Osteoblast (primary cell): Measurements from ENCODE around the gene CLEC16A. TPM values are rescaled to one million over a fixed set of nuclear protein-coding genes. Genes with fewer than 3 reads are reported as not detected.

Experiments
- DNase-seq: peaks from one replicate; pipeline ENCODE4 v3.0.0; 2011; ENCODE audit warnings: low spot score, mixed read lengths; ENCODE audit not compliant: insufficient read length; ENCODE audit errors: missing footprints
- H2AFZ ChIP-seq: 2 replicates; pipeline ENCODE4 v1.6.0; 2011; ENCODE audit warnings: mild to moderate bottlenecking, low read length
- H3K27ac ChIP-seq: 2 replicates; pipeline ENCODE4 v1.5.1; 2011; ENCODE audit warnings: mild to moderate bottlenecking, low read depth, low read length, moderate library complexity
- H3K27me3 ChIP-seq: 2 replicates; pipeline ENCODE4 v1.6.0; 2012; ENCODE audit warnings: mild to moderate bottlenecking, control low read depth, inconsistent platforms, low read length, moderate library complexity; ENCODE audit not compliant: insufficient read depth
- H3K36me3 ChIP-seq: 2 replicates; pipeline ENCODE4 v1.5.1; 2011; ENCODE audit warnings: mild to moderate bottlenecking, low read length, control low read depth, moderate library complexity; ENCODE audit not compliant: insufficient read depth
- H3K4me1 ChIP-seq: 2 replicates; pipeline ENCODE4 v1.5.1; 2011; ENCODE audit warnings: mild to moderate bottlenecking, low read length, control low read depth, moderate library complexity; ENCODE audit not compliant: insufficient read depth
- H3K4me2 ChIP-seq: 2 replicates; pipeline ENCODE4 v1.6.0; 2011; ENCODE audit warnings: mild to moderate bottlenecking, low read length; ENCODE audit not compliant: insufficient read depth
- H3K4me3 ChIP-seq: fragments of 200-600 bp; sonication (generic); 3 replicates; pipeline ENCODE4 v1.5.1; 2012; ENCODE audit warnings: mild to moderate bottlenecking, low read length, inconsistent platforms; ENCODE audit not compliant: insufficient read depth
- H3K79me2 ChIP-seq: 2 replicates; pipeline ENCODE4 v1.6.0; 2012; ENCODE audit warnings: mild to moderate bottlenecking, low read length, control low read depth, inconsistent platforms; ENCODE audit not compliant: insufficient read depth
- H3K9me3 ChIP-seq: 2 replicates; pipeline ENCODE4 v1.5.1; 2011; ENCODE audit warnings: low read depth, low read length, control low read depth
- H4K20me1 ChIP-seq: 2 replicates; pipeline ENCODE4 v1.6.0; 2012; ENCODE audit warnings: mild to moderate bottlenecking, low read length, control low read depth; ENCODE audit not compliant: insufficient read depth
- CTCF ChIP-seq: IDR thresholded peaks from 2 replicates; pipeline ENCODE4 v1.5.1; 2011; ENCODE audit warnings: mild to moderate bottlenecking, low read depth, low read length, moderate library complexity; ENCODE audit errors: extremely low read depth
- total RNA-seq: library from RNA; depleted of rRNA; stranded (reverse); fragments of >200 nt; gene quantifications from 2 replicates; pipeline ENCODE4 v1.2.3, GENCODE V29; 2012

Gene CLEC16A
- total RNA-seq, 1 donor = 25.7 TPM

DNA sequence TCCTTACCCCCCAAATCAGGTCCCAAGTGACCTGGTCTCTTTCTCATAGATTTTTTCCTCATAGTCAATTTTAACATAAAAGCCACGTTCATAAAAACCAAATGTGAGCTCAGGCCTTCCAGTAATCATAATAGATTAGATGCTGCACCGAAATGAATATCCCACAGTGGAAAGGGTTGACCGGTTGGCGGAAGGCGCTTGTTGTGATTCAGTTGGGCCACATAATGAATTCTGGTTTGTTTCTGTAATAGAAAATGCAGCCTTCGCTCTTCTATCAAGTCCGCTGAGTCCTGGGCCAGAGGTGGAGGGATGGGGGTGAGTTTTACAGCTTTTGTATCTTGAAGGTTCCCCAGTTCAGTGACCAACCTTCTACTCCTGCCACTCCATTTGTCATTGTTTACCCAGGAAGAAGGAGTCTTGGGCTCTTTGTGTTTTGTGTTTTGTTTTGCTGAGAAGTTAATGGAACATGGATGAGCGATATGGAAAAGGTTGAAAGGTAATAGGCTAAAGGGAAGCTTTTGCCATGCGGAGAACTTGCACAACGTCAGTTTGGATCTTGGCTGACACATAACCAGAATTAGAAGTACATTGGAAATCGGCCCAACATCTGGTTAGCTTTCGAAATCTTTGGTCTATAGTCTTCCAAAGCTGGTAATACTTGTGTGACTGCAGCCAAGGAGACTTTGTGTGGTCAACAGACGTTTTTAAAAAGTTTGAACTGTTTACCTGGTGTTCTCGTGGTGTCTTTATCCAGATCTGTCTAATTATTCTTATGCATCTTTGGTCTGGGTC is 89.5 kb downstream of the CLEC16A start:
- Histone ChIP-seq H3K79me2 (no peaks in the 10 kb centered on the region), H3K27ac (no peak overlapping the region), H2AFZ (no peak overlapping the region), H4K20me1 (no peaks in the 10 kb centered on the region), H3K9me3 (no peaks in the 10 kb centered on the region), H3K4me2 (no peak overlapping the region), H3K36me3 (no peaks in the 10 kb centered on the region), H3K4me3 (no peak overlapping the region), H3K4me1 (peaks cover 14% of the 10 kb centered on the region), H3K27me3 (no peaks in the 10 kb centered on the region)
- no peak for DNase-seq
- no peak for TF ChIP-seq CTCF

- no peaks in the 10 kb centered on the region for H3K27me3 ChIP-seq
- no peaks in the 10 kb centered on the region for H4K20me1 ChIP-seq
- TF ChIP-seq CTCF = no peak
- no peaks in the 10 kb centered on the region for H3K9me3 ChIP-seq
- peaks cover under 1% of the 10 kb centered on the region for H3K36me3 ChIP-seq
- H3K4me2 ChIP-seq = no peak overlapping the region
- DNase-seq = no peak
- no peaks in the 10 kb centered on the region for H3K79me2 ChIP-seq
- no peak overlapping the region for H3K27ac ChIP-seq
- peaks cover 14% of the 10 kb centered on the region for H3K4me1 ChIP-seq
- no peak overlapping the region for H2AFZ ChIP-seq
- no peak overlapping the region for H3K4me3 ChIP-seq
Observed at GRCh38 chr16:11034481-11034931, 90.1 kb downstream of the CLEC16A start.

GRCh38 chr16:11035096-11035495 is 90.7 kb downstream of the CLEC16A start:
- H3K4me2 ChIP-seq = no peak overlapping the region
- peaks cover 14% of the 10 kb centered on the region for H3K4me1 ChIP-seq
- no peak overlapping the region for H3K4me3 ChIP-seq
- no peaks in the 10 kb centered on the region for H4K20me1 ChIP-seq
- no peak for DNase-seq
- no peak for TF ChIP-seq CTCF
- H3K36me3 ChIP-seq = peaks cover 4% of the 10 kb centered on the region
- no peak overlapping the region for H2AFZ ChIP-seq
- no peak overlapping the region for H3K27ac ChIP-seq
- no peaks in the 10 kb centered on the region for H3K9me3 ChIP-seq
- no peaks in the 10 kb centered on the region for H3K27me3 ChIP-seq
- no peaks in the 10 kb centered on the region for H3K79me2 ChIP-seq

DNA sequence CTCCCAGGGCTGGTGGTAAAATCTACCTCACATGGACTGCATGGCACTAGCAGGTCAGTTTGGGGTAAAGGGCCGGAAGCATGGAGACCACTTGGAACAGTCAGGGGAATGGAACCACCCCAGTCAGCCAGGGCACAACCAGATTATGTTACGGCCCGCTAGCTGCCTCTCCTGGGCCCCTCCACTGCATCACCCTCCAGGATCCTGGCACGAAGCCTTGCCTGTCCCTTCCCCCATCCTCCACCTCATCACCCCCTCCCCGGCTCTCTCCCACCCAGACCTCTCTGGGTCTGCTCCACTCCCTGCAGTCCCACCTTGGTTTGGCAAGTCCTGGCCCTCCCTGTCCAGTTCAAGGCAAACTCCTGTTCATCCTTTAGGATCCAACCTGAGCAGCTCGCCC is 91.7 kb downstream of the CLEC16A start:
- peaks cover 14% of the 10 kb centered on the region for H3K4me1 ChIP-seq
- H3K27me3 ChIP-seq = no peaks in the 10 kb centered on the region
- H3K27ac ChIP-seq = no peak overlapping the region
- DNase-seq = no peak
- H2AFZ ChIP-seq = no peak overlapping the region
- TF ChIP-seq CTCF = no peak
- peaks cover 9% of the 10 kb centered on the region for H3K36me3 ChIP-seq
- H4K20me1 ChIP-seq = no peaks in the 10 kb centered on the region
- no peaks in the 10 kb centered on the region for H3K9me3 ChIP-seq
- H3K4me2 ChIP-seq = no peak overlapping the region
- H3K4me3 ChIP-seq = no peak overlapping the region
- no peaks in the 10 kb centered on the region for H3K79me2 ChIP-seq
